ENCODE measurements around the gene ZBTB25.

DNA sequence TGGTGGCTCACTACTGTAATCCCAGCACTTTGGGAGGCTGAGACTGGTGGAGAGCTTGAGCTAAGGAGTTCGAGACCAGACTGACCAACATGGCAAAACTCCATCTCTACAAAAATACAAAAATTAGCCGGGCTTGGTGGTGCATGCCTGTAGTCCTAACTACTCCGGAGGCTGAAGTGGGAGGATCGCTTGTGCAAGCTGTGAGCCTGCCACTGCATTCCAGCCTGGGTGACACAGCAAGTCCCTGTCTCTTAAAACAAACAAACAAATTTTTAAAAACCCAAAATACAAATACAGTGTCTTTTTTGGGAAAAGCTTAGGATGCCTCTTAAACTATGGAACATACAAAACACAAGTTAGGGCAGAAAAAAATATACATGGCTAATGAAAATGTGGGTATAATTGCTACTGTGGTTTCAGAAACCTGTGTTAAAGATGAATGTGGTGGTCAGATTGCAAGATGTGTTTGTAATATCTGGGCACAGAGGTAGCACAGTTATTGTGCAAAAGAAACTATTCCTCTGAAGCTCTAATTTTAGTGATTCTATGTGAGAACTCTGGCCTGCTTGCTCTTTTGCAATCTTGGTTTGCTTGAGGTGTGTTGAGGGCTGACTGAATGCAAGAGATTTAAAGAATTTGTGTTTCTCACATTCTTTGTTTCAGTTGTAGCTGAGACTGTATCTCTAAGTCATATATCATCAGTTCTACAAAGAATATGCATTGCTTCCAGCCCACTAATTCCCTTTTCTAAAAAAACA is 33.0 kb upstream of the ZBTB25 start:
- no peak for TF ChIP-seq POLR2A (IDR thresholded peaks at IDR 0.05)
- TF ChIP-seq, protein P1, sequence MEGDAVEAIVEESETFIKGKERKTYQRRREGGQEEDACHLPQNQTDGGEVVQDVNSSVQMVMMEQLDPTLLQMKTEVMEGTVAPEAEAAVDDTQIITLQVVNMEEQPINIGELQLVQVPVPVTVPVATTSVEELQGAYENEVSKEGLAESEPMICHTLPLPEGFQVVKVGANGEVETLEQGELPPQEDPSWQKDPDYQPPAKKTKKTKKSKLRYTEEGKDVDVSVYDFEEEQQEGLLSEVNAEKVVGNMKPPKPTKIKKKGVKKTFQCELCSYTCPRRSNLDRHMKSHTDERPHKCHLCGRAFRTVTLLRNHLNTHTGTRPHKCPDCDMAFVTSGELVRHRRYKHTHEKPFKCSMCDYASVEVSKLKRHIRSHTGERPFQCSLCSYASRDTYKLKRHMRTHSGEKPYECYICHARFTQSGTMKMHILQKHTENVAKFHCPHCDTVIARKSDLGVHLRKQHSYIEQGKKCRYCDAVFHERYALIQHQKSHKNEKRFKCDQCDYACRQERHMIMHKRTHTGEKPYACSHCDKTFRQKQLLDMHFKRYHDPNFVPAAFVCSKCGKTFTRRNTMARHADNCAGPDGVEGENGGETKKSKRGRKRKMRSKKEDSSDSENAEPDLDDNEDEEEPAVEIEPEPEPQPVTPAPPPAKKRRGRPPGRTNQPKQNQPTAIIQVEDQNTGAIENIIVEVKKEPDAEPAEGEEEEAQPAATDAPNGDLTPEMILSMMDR (IDR thresholded peaks at IDR 0.05), result no peak
